ENCODE data around the gene JARID2. TPM values are rescaled to one million over a fixed set of nuclear protein-coding genes. Genes with fewer than 3 reads are reported as not detected.

The JARID2 gene
- total RNA-seq, 1 experiment from 2014 or later: 23.6 TPM

- Histone ChIP-seq H4K20me1 (ENCODE audit: insufficient read depth) (no peaks in the 10 kb centered on the region), H3K36me3 (ENCODE audit: control insufficient read depth in 1 of 2, insufficient read depth in 2 of 2, low read length in 2 of 2) (no peaks in the 10 kb centered on the region), H3K27me3 (ENCODE audit: insufficient read depth, low read length) (no peaks in the 10 kb centered on the region), H3K4me1 (ENCODE audit: control insufficient read depth in 1 of 2, insufficient read depth in 2 of 2, low read length in 2 of 2) (peaks cover 0 to 14% of the 10 kb centered on the region in 2 experiments; a peak in 1 of 4 replicates), H3K9me3 (ENCODE audit: control insufficient read depth in 1 of 2, insufficient read depth in 1 of 2, low read depth in 1 of 2, low read length in 2 of 2) (no peaks in the 10 kb centered on the region), H3K4me3 (replicated peaks in 1 of 2; ENCODE audit: low read depth in 1 of 2, low read length in 2 of 2) (no peak overlapping the region), H3K79me2 (ENCODE audit: insufficient read depth, low read length) (peaks cover 95% of the 10 kb centered on the region), H3K27ac (ENCODE audit: low read depth, low read length) (no peak overlapping the region), H3K4me2 (ENCODE audit: low read length) (no peak overlapping the region), H3K9me2 (ENCODE audit: insufficient read depth) (no peaks in the 10 kb centered on the region), H3K9ac (ENCODE audit: low read length) (no peak overlapping the region), H2AFZ (ENCODE audit: low read depth, low read length, poor library complexity, severe bottlenecking) (no peak overlapping the region)
- TF ChIP-seq TCF7L2 (IDR thresholded peaks at IDR 0.05; ENCODE audit: borderline replicate concordance, extremely low read depth, insufficient read depth, insufficient read length) (no peak), CBX3 (IDR thresholded peaks at IDR 0.05; ENCODE audit: low read depth) (no peak), POLR2AphosphoS5 (IDR thresholded peaks at IDR 0.05; ENCODE audit: low read depth, low read length) (no peak), JUND (IDR thresholded peaks at IDR 0.05) (no peak), MAX (IDR thresholded peaks at IDR 0.05) (no peak), ELF1 (IDR thresholded peaks at IDR 0.05; ENCODE audit: borderline replicate concordance, low read depth) (no peak), FOSL1 (IDR thresholded peaks at IDR 0.05; ENCODE audit: low read depth) (no peak), YY1 (IDR thresholded peaks at IDR 0.05; ENCODE audit: extremely low read depth, insufficient replicate concordance, low read depth, low read length) (no peak), ATF3 (IDR thresholded peaks at IDR 0.05) (no peak), EGR1 (IDR thresholded peaks at IDR 0.05; ENCODE audit: low read depth) (no peak)
- POLR2A ChIA-PET: no interaction called here
- RAD21 ChIA-PET (ENCODE audit: low non-redundant PET in 1 of 2, low total read pairs in 2 of 2, uncharacterized antibody in 2 of 2, unreplicated experiment in 2 of 2): no interaction called here
- intact Hi-C loops (cut with micrococcal nuclease): no loop called here
- BruUV-seq (replicated peaks): no TSS peak
- CTCF ChIA-PET: no interaction called here
- DNase-seq (ENCODE audit: low read depth, low spot score) (no peak), ATAC-seq (no peak)
Measured at GRCh38 chr6:15269011-15269410, 23.1 kb downstream of the JARID2 start.

GRCh38 chr6:15269619-15270018 is 23.8 kb downstream of the JARID2 start:
- Histone ChIP-seq H4K20me1 (ENCODE audit: insufficient read depth) (no peaks in the 10 kb centered on the region), H3K36me3 (ENCODE audit: control insufficient read depth in 1 of 2, insufficient read depth in 2 of 2, low read length in 2 of 2) (no peaks in the 10 kb centered on the region), H3K9me2 (ENCODE audit: insufficient read depth) (no peaks in the 10 kb centered on the region), H3K4me3 (replicated peaks in 1 of 2; ENCODE audit: low read depth in 1 of 2, low read length in 2 of 2) (no peak overlapping the region), H3K4me1 (ENCODE audit: control insufficient read depth in 1 of 2, insufficient read depth in 2 of 2, low read length in 2 of 2) (peaks cover 0 to 20% of the 10 kb centered on the region in 2 experiments; a peak in 1 of 4 replicates), H2AFZ (ENCODE audit: low read depth, low read length, poor library complexity, severe bottlenecking) (no peak overlapping the region), H3K9ac (ENCODE audit: low read length) (no peak overlapping the region), H3K27ac (ENCODE audit: low read depth, low read length) (no peak overlapping the region), H3K79me2 (ENCODE audit: insufficient read depth, low read length) (peaks cover 95% of the 10 kb centered on the region), H3K4me2 (ENCODE audit: low read length) (no peak overlapping the region), H3K27me3 (ENCODE audit: insufficient read depth, low read length) (no peaks in the 10 kb centered on the region), H3K9me3 (ENCODE audit: control insufficient read depth in 1 of 2, insufficient read depth in 1 of 2, low read depth in 1 of 2, low read length in 2 of 2) (no peaks in the 10 kb centered on the region)
- no peak for DNase-seq (ENCODE audit: low read depth, low spot score)
- RAD21 ChIA-PET (ENCODE audit: low non-redundant PET in 1 of 2, low total read pairs in 2 of 2, uncharacterized antibody in 2 of 2, unreplicated experiment in 2 of 2): no interaction called here
- intact Hi-C loops (cut with micrococcal nuclease): no loop called here
- ATAC-seq: no peak
- CTCF ChIA-PET: no interaction called here
- POLR2A ChIA-PET: no interaction called here
- BruUV-seq (replicated peaks): no TSS peak
- TF ChIP-seq SRF (IDR thresholded peaks at IDR 0.05; ENCODE audit: low read depth) (no peak), EZH2phosphoT487 (IDR thresholded peaks at IDR 0.05; ENCODE audit: borderline replicate concordance) (no peak), EGR1 (IDR thresholded peaks at IDR 0.05; ENCODE audit: low read depth) (no peak), YY1 (IDR thresholded peaks at IDR 0.05; ENCODE audit: extremely low read depth, insufficient replicate concordance, low read depth, low read length) (no peak), POLR2AphosphoS5 (IDR thresholded peaks at IDR 0.05; ENCODE audit: low read depth, low read length) (no peak), RAD21 (IDR thresholded peaks at IDR 0.05; ENCODE audit: low read depth) (no peak), FOSL1 (IDR thresholded peaks at IDR 0.05; ENCODE audit: low read depth) (no peak), TCF7L2 (IDR thresholded peaks at IDR 0.05; ENCODE audit: borderline replicate concordance, extremely low read depth, insufficient read depth, insufficient read length) (no peak), POLR2A (IDR thresholded peaks at IDR 0.05; ENCODE audit: borderline replicate concordance, extremely low read depth, insufficient read depth, insufficient read length) (no peak), SIN3A (IDR thresholded peaks at IDR 0.05; ENCODE audit: low read depth) (no peak)
